ENCODE results near the gene EML1.
A peak's percentile ranks its signal among the peaks of the same experiment; 100 is the strongest.

The EML1 gene

DNA sequence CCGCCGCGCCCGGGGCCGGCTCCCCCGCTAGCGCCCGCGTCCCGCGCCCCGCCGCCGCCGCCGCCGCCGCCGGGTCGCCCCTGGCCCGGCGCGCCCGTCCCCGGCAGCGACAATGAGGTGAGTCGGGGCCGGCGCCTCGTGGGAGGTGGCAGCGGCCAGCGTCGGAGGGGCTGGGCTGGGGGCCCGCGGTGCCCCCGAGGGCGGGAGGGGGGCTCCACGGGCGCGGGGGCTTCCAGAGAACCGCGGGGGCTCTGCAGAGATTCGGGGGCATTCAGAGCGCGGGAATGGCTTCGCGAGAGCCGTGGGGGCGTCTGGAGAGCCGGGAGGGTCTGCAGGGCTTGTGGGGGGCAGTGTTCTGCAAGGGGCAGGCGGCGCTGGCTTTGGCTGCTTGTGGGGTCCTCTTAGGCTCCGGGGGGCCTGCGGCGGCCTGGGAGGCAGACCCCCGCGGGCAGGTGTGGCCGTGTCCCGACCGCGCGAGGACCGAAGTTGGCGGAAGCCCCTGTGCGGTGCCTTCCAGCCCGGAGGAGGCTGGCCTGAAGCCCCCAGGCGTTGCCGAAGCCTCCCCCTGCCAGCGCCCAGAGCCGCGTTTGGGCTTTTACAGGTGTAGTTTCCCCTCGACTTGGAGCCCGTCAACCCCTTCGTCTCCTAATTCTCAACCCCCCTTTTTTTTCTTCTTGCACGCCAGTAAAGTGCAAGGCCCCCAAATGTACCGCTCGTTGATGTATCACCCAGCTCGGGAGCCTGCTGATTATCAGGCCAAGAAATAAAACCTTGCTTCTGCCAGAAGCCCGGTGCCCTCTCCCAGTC lies 178.9 kb downstream of the EML1 start:
- peak; percentile 59 for DNase-seq

- DNase-seq: no peak
Observed at GRCh38 chr14:99972748-99973466, 179.7 kb downstream of the EML1 start.

GRCh38 chr14:99975190-99975589 lies 182.0 kb downstream of the EML1 start:
- DNase-seq: no peak

DNA sequence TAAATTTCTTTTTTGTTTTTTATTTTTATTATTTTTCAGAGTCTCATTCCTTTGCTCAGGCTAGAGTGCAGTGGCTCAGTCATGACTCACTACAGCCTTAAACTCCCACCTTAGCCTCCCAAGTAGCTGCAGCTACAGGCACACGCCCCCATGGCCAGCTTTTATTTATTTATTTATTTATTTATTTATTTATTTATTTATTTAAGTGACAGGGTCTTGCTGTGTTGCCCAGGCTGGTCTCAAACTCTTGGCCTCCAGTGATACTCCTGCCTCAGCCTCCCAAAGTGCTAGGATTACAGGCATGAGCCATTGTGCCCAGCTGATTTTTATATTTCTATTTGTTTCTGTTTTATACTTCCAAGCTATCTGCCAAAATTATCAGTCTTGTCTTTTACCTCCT lies 182.8 kb downstream of the EML1 start:
- no peak for DNase-seq

DNA sequence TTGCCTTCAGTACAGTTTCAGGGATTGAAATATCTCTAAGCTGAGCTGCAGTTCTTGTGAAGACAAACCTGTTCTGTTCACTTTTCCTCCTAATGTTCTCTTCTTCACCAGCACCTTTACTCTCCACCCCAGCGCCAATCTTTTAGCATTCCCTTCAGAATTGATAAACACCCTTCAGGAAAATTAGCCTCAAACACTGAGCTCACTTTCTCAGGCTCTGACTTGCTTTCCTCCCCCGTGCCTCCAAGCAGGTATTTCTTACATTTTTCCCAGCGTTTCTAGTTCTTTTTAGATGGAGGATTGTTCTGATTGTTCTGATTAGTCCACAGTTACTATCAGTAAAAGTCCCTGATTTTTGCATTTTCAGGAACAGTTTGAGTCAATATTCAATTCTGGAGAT lies 183.5 kb downstream of the EML1 start:
- DNase-seq: no peak

- DNase-seq: no peak
Observed at GRCh38 chr14:99980299-99980698, 187.1 kb downstream of the EML1 start.

GRCh38 chr14:99981806-99982205 lies 188.6 kb downstream of the EML1 start:
- DNase-seq: no peak

DNA sequence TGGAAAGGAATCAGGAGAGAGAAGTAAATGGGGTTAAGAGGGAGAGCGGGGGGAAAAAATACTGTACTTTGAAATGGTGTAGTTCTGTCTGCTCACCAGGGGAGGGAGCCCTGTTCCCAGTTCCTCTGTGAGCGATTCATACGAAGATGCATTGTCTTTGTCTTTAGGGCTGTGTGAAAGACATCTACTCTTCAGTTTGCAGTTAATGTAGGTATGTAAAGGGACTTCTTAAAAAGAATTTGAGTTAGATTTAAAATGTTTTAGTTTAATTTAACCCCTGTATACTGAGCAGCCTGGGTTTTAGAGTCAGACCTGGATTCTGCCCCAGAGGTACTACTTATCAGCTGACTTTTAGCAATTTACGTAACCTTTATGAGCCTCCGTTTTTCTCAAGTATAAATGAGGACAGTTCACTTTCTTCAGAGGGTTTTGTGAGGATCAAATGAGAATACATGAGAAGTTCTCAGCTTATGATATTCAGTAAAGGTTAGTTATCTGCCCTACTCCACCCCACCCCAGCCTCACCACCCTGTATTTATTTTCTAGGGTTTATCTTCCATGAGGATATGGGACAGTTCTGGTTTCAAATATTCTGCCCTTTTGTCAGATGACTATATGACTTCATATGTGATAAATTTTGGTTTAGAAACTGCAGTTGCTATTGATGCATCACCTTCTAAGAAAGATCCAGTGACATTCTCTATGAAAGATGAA lies 189.5 kb downstream of the EML1 start:
- DNase-seq: peak; percentile 73

GRCh38 chr14:99983251-99984015 lies 190.2 kb downstream of the EML1 start:
- no peak for DNase-seq

- no peak for DNase-seq
Observed at GRCh38 chr14:99984036-99984435, 190.8 kb downstream of the EML1 start.

- DNase-seq: no peak
Observed at GRCh38 chr14:99986396-99986795, 193.2 kb downstream of the EML1 start.

- DNase-seq: no peak
Observed at GRCh38 chr14:99989032-99989431, 195.8 kb downstream of the EML1 start.

- no peak for DNase-seq
Observed at GRCh38 chr14:99990268-99991170, 197.3 kb downstream of the EML1 start.

DNA sequence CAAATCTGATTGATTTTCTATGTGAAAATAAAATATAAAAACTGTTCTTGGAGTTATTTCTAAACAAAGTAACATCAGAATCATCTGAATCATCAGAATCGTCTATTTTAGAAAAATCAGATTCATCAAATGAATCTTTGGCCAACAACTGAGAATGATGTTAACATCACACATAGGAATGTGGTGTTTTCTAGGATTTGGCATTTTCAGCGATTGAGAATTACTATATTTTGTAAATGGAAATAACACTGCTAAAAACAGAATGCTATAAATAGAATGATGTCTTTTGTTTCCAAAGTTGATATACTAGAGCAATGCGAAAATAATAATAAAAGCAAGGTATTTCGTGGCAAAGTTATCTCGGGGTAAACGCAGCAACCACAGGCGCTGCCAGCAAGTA lies 198.1 kb downstream of the EML1 start:
- no peak for DNase-seq

Data from DMS53 (cell line).